Muscle of leg (tissue), 11 donors: ENCODE measurements around the gene PKDCC. TPM values are rescaled to one million over a fixed set of nuclear protein-coding genes. Genes with fewer than 3 reads are reported as not detected.
"Not testable (repeated sequence)": the region's sequence is repeated elsewhere in the genome, so short reads cannot be mapped to it uniquely, and the experiment has no call there.

Source experiments
- DNase-seq: peaks from one replicate; pipeline ENCODE4 v3.0.0; 2013
- H3K27ac ChIP-seq: one replicate; pipeline ENCODE4 v1.5.1; 2013; ENCODE audit warnings: mild to moderate bottlenecking, low read length, control low read depth
- H3K27me3 ChIP-seq: one replicate; pipeline ENCODE4 v1.6.1; 2013; ENCODE audit warnings: low read length; ENCODE audit not compliant: control insufficient read depth, insufficient read depth
- H3K36me3 ChIP-seq: one replicate; pipeline ENCODE4 v1.6.1; 2013; ENCODE audit warnings: low read length; ENCODE audit not compliant: control insufficient read depth, insufficient read depth
- H3K4me1 ChIP-seq: one replicate; pipeline ENCODE4 v1.6.1; 2013; ENCODE audit warnings: low read length; ENCODE audit not compliant: control insufficient read depth, insufficient read depth
- H3K4me3 ChIP-seq: one replicate; pipeline ENCODE4 v1.5.1; 2013; ENCODE audit warnings: low read length, control low read depth
- H3K9me3 ChIP-seq: replicated peaks from 2 replicates; pipeline ENCODE4 v1.6.1; 2013; ENCODE audit warnings: low read depth, low read length; ENCODE audit not compliant: control insufficient read depth
- WGBS: methylation state at CpG from one replicate; pipeline ENCODE4 v1.1.5; 2013; ENCODE audit warnings: missing lambda C conversion rate; ENCODE audit not compliant: insufficient coverage; 5-methylcytosine and 5-hydroxymethylcytosine counted together
- polyA plus RNA-seq, 8 donors: library from polyadenylated mRNA; unstranded; fragments of 120-200 nt; gene quantifications; one replicate each; pipeline versions ENCODE4 v1.2.1 to v1.2.3, GENCODE V29; 2013; ENCODE audit warnings: inconsistent platforms in 1 of 8, low replicate concordance in 1 of 8; ENCODE audit not compliant: insufficient read length in 8 of 8, insufficient read depth in 1 of 8
- total RNA-seq: library from RNA; stranded (reverse); fragments of 120-200 nt; gene quantifications from one replicate; pipeline ENCODE4 v1.2.4, GENCODE V29; 2013

The PKDCC gene
- total and polyA plus RNA-seq, 9 donors: 123 to 183 (median 147) TPM

- H3K4me3 ChIP-seq: no peak overlapping the region
- peaks cover 45% of the 10 kb centered on the region for H3K4me1 ChIP-seq
- no peaks in the 10 kb centered on the region for H3K9me3 ChIP-seq
- WGBS: no CpG with 5 or more reads among the region's 2 CpGs
- H3K36me3 ChIP-seq: no peaks in the 10 kb centered on the region
- peak overlapping the region; percentile 94 for H3K27ac ChIP-seq
- peak; percentile 90 for DNase-seq
- H3K27me3 ChIP-seq: no peaks in the 10 kb centered on the region
Observed at GRCh38 chr2:42073739-42074503, 26.1 kb downstream of the PKDCC start.

- Histone ChIP-seq H3K4me3 (no peak overlapping the region), H3K27ac (peak overlapping the region; percentile 75), H3K9me3 (no peaks in the 10 kb centered on the region), H3K4me1 (peaks cover 45% of the 10 kb centered on the region), H3K27me3 (peaks cover 2% of the 10 kb centered on the region), H3K36me3 (no peaks in the 10 kb centered on the region)
- no peak for DNase-seq
- 83% methylated on average over 1 of the region's 2 CpGs for WGBS
Observed at GRCh38 chr2:42074661-42075060, 26.8 kb downstream of the PKDCC start.

GRCh38 chr2:42076357-42077225 is 28.8 kb downstream of the PKDCC start:
- H3K27me3 ChIP-seq: peaks cover 2% of the 10 kb centered on the region
- H3K36me3 ChIP-seq: no peaks in the 10 kb centered on the region
- WGBS: 94% methylated on average over 5 of the region's 10 CpGs
- no peak overlapping the region for H3K4me3 ChIP-seq
- H3K9me3 ChIP-seq: no peaks in the 10 kb centered on the region
- H3K4me1 ChIP-seq: peaks cover 41% of the 10 kb centered on the region
- no peak for DNase-seq
- no peak overlapping the region for H3K27ac ChIP-seq

- no peaks in the 10 kb centered on the region for H3K36me3 ChIP-seq
- no peak overlapping the region for H3K4me3 ChIP-seq
- no peaks in the 10 kb centered on the region for H3K9me3 ChIP-seq
- no peak overlapping the region for H3K27ac ChIP-seq
- peaks cover 2% of the 10 kb centered on the region for H3K27me3 ChIP-seq
- peaks cover 34% of the 10 kb centered on the region for H3K4me1 ChIP-seq
- no CpG with 5 or more reads among the region's 2 CpGs for WGBS
- no peak for DNase-seq
Observed at GRCh38 chr2:42077343-42077742, 29.5 kb downstream of the PKDCC start.

GRCh38 chr2:42079737-42080287 is 32.0 kb downstream of the PKDCC start:
- H3K4me1 ChIP-seq: peaks cover 9% of the 10 kb centered on the region
- no peaks in the 10 kb centered on the region for H3K9me3 ChIP-seq
- H3K36me3 ChIP-seq: no peaks in the 10 kb centered on the region
- H3K27ac ChIP-seq: no peak overlapping the region
- WGBS: 75% methylated on average over 2 of the region's 3 CpGs
- no peak overlapping the region for H3K4me3 ChIP-seq
- H3K27me3 ChIP-seq: peaks cover 2% of the 10 kb centered on the region
- no peak for DNase-seq

- 96% methylated on average over 3 of the region's 4 CpGs for WGBS
- H3K4me1 ChIP-seq: not testable (repeated sequence)
Observed at GRCh38 chr2:42081151-42081550, 33.3 kb downstream of the PKDCC start.

GRCh38 chr2:42082016-42082415 is 34.2 kb downstream of the PKDCC start:
- peaks cover 6% of the 10 kb centered on the region for H3K4me1 ChIP-seq
- no peak overlapping the region for H3K27ac ChIP-seq
- DNase-seq: no peak
- no peaks in the 10 kb centered on the region for H3K36me3 ChIP-seq
- H3K9me3 ChIP-seq: no peaks in the 10 kb centered on the region
- no peak overlapping the region for H3K4me3 ChIP-seq
- peaks cover 2% of the 10 kb centered on the region for H3K27me3 ChIP-seq
- WGBS: no CpG with 5 or more reads among the region's 2 CpGs

More at GRCh38 chr2:42081151-42081550, 33.3 kb downstream of the PKDCC start:
- H3K27me3 ChIP-seq, H3K27ac ChIP-seq, H3K36me3 ChIP-seq, H3K4me3 ChIP-seq, H3K9me3 ChIP-seq, DNase-seq: not testable (repeated sequence)

GRCh38 chr2:42084231-42084671 is 36.4 kb downstream of the PKDCC start:
- Histone ChIP-seq H3K4me3 (no peak overlapping the region), H3K36me3 (no peaks in the 10 kb centered on the region), H3K27me3 (peaks cover under 1% of the 10 kb centered on the region), H3K4me1 (peaks cover 6% of the 10 kb centered on the region), H3K9me3 (no peaks in the 10 kb centered on the region), H3K27ac (no peak overlapping the region)
- WGBS: 67% methylated on average over 4 of the region's 6 CpGs
- no peak for DNase-seq

- not testable (repeated sequence) for H3K27me3 ChIP-seq, H3K27ac ChIP-seq, H3K36me3 ChIP-seq, H3K4me3 ChIP-seq, DNase-seq, H3K4me1 ChIP-seq, H3K9me3 ChIP-seq
- 100% methylated on average over 2 of the region's 4 CpGs for WGBS
Observed at GRCh38 chr2:42085070-42085469, 37.2 kb downstream of the PKDCC start.
